Astrocyte of the spinal cord (primary cell): ENCODE results near the gene COG5.

ENCODE experiments used
- DNase-seq: peaks from one replicate; pipeline ENCODE4 v3.0.0; 2011; ENCODE audit warnings: low read depth, low spot score
- H3K4me3 ChIP-seq: 2 replicates; pipeline ENCODE4 v1.5.1; 2011; ENCODE audit warnings: low read depth, mild to moderate bottlenecking, low read length, moderate library complexity
- CTCF ChIP-seq: IDR thresholded peaks from 2 replicates; pipeline ENCODE4 v1.5.1; 2012; ENCODE audit warnings: low read depth, mild to moderate bottlenecking, low read length, inconsistent platforms
- in situ Hi-C: cut with HindIII; loops from 2 replicates; pipeline ENCODE4 v1.10.0; 2017; ENCODE audit warnings: low sequenced_read_pairs

COG5 gene

GRCh38 chr7:107318523-107319160 is 245.1 kb downstream of the COG5 start:
- H3K4me3 ChIP-seq: no peak overlapping the region
- DNase-seq: peak; percentile 14
- no peak for TF ChIP-seq CTCF
- in situ Hi-C loops: no loop called here

- no peak overlapping the region for H3K4me3 ChIP-seq
- in situ Hi-C loops: no loop called here
- TF ChIP-seq CTCF: no peak
- DNase-seq: no peak
Observed at GRCh38 chr7:107315716-107316220, 248.0 kb downstream of the COG5 start.

GRCh38 chr7:107313355-107313754 is 250.4 kb downstream of the COG5 start:
- no peak for DNase-seq
- in situ Hi-C loops: no loop called here
- H3K4me3 ChIP-seq: no peak overlapping the region
- TF ChIP-seq CTCF: no peak

- in situ Hi-C loops: no loop called here
- DNase-seq: no peak
- no peak for TF ChIP-seq CTCF
- H3K4me3 ChIP-seq: no peak overlapping the region
Observed at GRCh38 chr7:107312418-107312817, 251.3 kb downstream of the COG5 start.

GRCh38 chr7:107309296-107309695 is 254.4 kb downstream of the COG5 start:
- no peak for DNase-seq
- TF ChIP-seq CTCF: no peak
- in situ Hi-C loops: no loop called here
- no peak overlapping the region for H3K4me3 ChIP-seq

GRCh38 chr7:107304636-107305035 is 259.1 kb downstream of the COG5 start:
- in situ Hi-C loops: no loop called here
- no peak overlapping the region for H3K4me3 ChIP-seq
- no peak for TF ChIP-seq CTCF
- no peak for DNase-seq
